22Rv1 (cell line): Measurements from ENCODE around the gene LIMK2.

Experiments used
- H3K27ac ChIP-seq: fragments of 450-650 bp; 2 replicates; pipeline ENCODE4 v1.5.1; 2017
- ZFX ChIP-seq: fragments of 450-650 bp; IDR thresholded peaks from 2 replicates; pipeline ENCODE4 v1.6.1; 2017; ENCODE audit warnings: antibody characterized with exemption, borderline replicate concordance
- TF ChIP-seq, protein P1 (sequence below): fragments of 450-650 bp; IDR thresholded peaks from 2 replicates; pipeline ENCODE4 v1.5.1; 2017; ENCODE audit warnings: mild to moderate bottlenecking

LIMK2 gene

DNA sequence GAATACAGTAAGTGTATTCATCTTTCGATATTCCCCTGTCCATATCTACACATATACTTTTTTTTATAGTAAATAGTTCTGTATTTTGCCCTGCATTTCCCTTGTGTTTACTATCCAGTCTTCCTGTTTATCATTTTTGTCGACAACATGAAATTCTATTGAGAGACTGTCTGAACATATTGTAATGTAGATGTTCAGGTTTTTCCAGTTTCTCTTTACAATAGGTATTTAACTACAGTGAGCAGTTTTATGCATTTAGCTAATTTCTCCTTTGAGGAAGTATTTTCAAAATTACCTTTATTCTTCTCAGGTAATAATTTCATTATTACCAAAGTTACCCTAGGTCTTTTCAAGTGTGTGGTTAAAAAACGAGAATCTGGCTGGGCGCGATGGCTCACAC, 63.5 kb downstream of the LIMK2 start:
- TF ChIP-seq, protein P1, sequence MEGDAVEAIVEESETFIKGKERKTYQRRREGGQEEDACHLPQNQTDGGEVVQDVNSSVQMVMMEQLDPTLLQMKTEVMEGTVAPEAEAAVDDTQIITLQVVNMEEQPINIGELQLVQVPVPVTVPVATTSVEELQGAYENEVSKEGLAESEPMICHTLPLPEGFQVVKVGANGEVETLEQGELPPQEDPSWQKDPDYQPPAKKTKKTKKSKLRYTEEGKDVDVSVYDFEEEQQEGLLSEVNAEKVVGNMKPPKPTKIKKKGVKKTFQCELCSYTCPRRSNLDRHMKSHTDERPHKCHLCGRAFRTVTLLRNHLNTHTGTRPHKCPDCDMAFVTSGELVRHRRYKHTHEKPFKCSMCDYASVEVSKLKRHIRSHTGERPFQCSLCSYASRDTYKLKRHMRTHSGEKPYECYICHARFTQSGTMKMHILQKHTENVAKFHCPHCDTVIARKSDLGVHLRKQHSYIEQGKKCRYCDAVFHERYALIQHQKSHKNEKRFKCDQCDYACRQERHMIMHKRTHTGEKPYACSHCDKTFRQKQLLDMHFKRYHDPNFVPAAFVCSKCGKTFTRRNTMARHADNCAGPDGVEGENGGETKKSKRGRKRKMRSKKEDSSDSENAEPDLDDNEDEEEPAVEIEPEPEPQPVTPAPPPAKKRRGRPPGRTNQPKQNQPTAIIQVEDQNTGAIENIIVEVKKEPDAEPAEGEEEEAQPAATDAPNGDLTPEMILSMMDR, result no peak
- TF ChIP-seq ZFX, result no peak
- peak overlapping the region; percentile 13 for H3K27ac ChIP-seq

GRCh38 chr22:31276426-31277167, 64.5 kb downstream of the LIMK2 start:
- no peak overlapping the region; the same call in 1 of the 2 replicates for H3K27ac ChIP-seq
- TF ChIP-seq, protein P1, result no peak
- TF ChIP-seq ZFX, result no peak

DNA sequence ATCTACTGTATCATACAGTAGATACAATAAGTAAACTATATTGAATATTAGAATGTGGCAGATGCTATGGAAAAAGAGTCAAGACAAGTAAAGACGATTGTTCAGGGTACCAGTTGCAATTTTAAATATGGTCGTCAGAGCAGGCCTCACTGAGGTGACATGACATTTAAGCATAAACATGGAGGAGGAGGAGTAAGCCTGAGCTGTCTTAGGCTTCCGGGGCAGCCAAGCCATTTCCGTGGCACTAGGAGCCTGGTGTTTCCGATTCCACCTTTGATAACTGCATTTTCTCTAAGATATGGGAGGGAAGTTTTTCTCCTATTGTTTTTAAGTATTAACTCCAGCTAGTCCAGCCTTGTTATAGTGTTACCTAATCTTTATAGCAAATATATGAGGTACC, 65.6 kb downstream of the LIMK2 start:
- TF ChIP-seq, protein P1, result no peak
- no peak for TF ChIP-seq ZFX

GRCh38 chr22:31278151-31278621, 66.1 kb downstream of the LIMK2 start:
- H3K27ac ChIP-seq, result peak overlapping the region; percentile 33
- TF ChIP-seq ZFX, result no peak
- TF ChIP-seq, protein P1, result no peak

More for the DNA sequence above, 65.6 kb downstream of the LIMK2 start:
- peak overlapping the region; percentile 33 for H3K27ac ChIP-seq

DNA sequence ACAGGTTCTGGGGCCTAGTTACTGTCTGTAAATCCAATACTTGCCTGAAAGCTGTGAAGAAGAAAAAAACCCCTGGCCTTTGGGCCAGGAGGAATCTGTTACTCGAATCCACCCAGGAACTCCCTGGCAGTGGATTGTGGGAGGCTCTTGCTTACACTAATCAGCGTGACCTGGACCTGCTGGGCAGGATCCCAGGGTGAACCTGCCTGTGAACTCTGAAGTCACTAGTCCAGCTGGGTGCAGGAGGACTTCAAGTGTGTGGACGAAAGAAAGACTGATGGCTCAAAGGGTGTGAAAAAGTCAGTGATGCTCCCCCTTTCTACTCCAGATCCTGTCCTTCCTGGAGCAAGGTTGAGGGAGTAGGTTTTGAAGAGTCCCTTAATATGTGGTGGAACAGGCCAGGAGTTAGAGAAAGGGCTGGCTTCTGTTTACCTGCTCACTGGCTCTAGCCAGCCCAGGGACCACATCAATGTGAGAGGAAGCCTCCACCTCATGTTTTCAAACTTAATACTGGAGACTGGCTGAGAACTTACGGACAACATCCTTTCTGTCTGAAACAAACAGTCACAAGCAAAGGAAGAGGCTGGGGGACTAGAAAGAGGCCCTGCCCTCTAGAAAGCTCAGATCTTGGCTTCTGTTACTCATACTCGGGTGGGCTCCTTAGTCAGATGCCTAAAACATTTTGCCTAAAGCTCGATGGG, 66.7 kb downstream of the LIMK2 start:
- H3K27ac ChIP-seq, result peak overlapping the region; percentile 33
- no peak for TF ChIP-seq ZFX
- TF ChIP-seq, protein P1, result no peak

GRCh38 chr22:31279327-31279669, 67.2 kb downstream of the LIMK2 start:
- TF ChIP-seq, protein P1, result no peak
- no peak for TF ChIP-seq ZFX
- H3K27ac ChIP-seq, result peak overlapping the region; percentile 33
